HepG2 (cell line): ENCODE measurements around the gene ACADVL. TPM values are rescaled to one million over a fixed set of nuclear protein-coding genes. Genes with fewer than 3 reads are reported as not detected.

Experiments
- ATAC-seq: fragments of 200-7000 bp; cut with Tn5 transposase; 3 replicates; pipeline ENCODE4 v1.9.1; 2020; ENCODE audit warnings: mild to moderate bottlenecking, moderate library complexity
- BruUV-seq: library from RNA; stranded (reverse); fragments of 400-500 nt; replicated peaks from 2 replicates; lab custom pipeline; 2021; lab: Mats Ljungman, UMichigan
- CTCF ChIA-PET: fragments of 300-600 bp; formaldehyde crosslinking; extraction: SDS; loops from one replicate; lab custom pipeline; 2021; ENCODE audit warnings: low total read pairs, inconsistent platforms, low intra/inter-chr PET ratio; lab: Yijun Ruan, JAX
- POLR2A ChIA-PET: fragments of 350-600 bp; sonication (Branson Sonifier 250); formaldehyde crosslinking; loops from one replicate; lab custom pipeline; 2020; ENCODE audit warnings: antibody characterized with exemption, inconsistent platforms; lab: Yijun Ruan, JAX
- DNase-seq: peaks from one replicate; pipeline ENCODE4 v3.0.0-alpha.2; 2015; ENCODE audit warnings: low spot score
- FAIRE-seq: peaks from 3 replicates; lab custom pipeline; 2011; peaks lifted over from hg19 to GRCh38; lab: Jason Lieb, UNC
- H2AFZ ChIP-seq: one replicate; pipeline ENCODE4 v1.6.1; 2011; ENCODE audit warnings: low read length, inconsistent platforms
- H3K27ac ChIP-seq: fragments of 300-600 bp; 3 replicates; pipeline ENCODE4 v1.8.0; 2011; ENCODE audit warnings: mixed run types, mild to moderate bottlenecking, mixed read lengths, low read length, inconsistent platforms; ENCODE audit not compliant: insufficient read depth; ENCODE audit errors: extremely low read length
- H3K27me3 ChIP-seq, 2 experiments: fragments of 200-600 bp in 1 of 2; 2 replicates in 1 of 2; 3 replicates in 1 of 2; pipeline versions ENCODE4 v1.6.0 to v1.8.0; 2011; ENCODE audit warnings: low read length in 2 of 2, mild to moderate bottlenecking in 2 of 2, moderate library complexity in 2 of 2, inconsistent platforms in 1 of 2; ENCODE audit not compliant: insufficient read depth in 2 of 2, control insufficient read depth in 1 of 2
- H3K36me3 ChIP-seq, 2 experiments: fragments of 200-600 bp in 1 of 2; replicated peaks in 1 of 2; 2 replicates in 1 of 2; 3 replicates in 1 of 2; pipeline versions ENCODE4 v1.5.1 to v1.8.0; 2011; ENCODE audit warnings: low read length in 2 of 2, inconsistent platforms in 1 of 2; ENCODE audit not compliant: insufficient read depth in 2 of 2, control insufficient read depth in 1 of 2
- H3K4me1 ChIP-seq: 2 replicates; pipeline ENCODE4 v1.5.1; 2012; ENCODE audit warnings: low read length, inconsistent platforms; ENCODE audit not compliant: insufficient read depth
- H3K4me2 ChIP-seq: 2 replicates; pipeline ENCODE4 v1.6.0; 2011; ENCODE audit warnings: low read depth, low read length, inconsistent platforms
- H3K4me3 ChIP-seq, 3 experiments: fragments of 200-600 bp in 1 of 3; sonication (generic), shearing (Covaris generic) in 1 of 3; replicated peaks in 1 of 3; 2 replicates each; pipeline ENCODE4 v1.5.1; 2011 to 2016; ENCODE audit warnings: low read length in 3 of 3, inconsistent platforms in 2 of 3, low read depth in 2 of 3, mild to moderate bottlenecking in 2 of 3, control low read depth in 1 of 3, mixed read lengths in 1 of 3; ENCODE audit not compliant: insufficient read depth in 1 of 3
- H3K79me2 ChIP-seq: one replicate; pipeline ENCODE4 v1.6.1; 2011; ENCODE audit warnings: low read length, inconsistent platforms; ENCODE audit not compliant: insufficient read depth
- H3K9ac ChIP-seq: 2 replicates; pipeline ENCODE4 v1.6.0; 2011; ENCODE audit warnings: mild to moderate bottlenecking, low read depth, low read length, inconsistent platforms; ENCODE audit not compliant: insufficient read depth
- H3K9me3 ChIP-seq: 2 replicates; pipeline ENCODE4 v1.5.1; 2012; ENCODE audit warnings: mild to moderate bottlenecking, low read length
- H4K20me1 ChIP-seq: 2 replicates; pipeline ENCODE4 v1.6.0; 2011; ENCODE audit warnings: inconsistent platforms, mild to moderate bottlenecking, low read length, moderate library complexity; ENCODE audit not compliant: insufficient read depth
- ZNF496 ChIP-seq: sonication (generic); formaldehyde crosslinking; IDR thresholded peaks from 2 replicates; pipeline ENCODE4 v1.8.1; 2023; ENCODE audit warnings: mild to moderate bottlenecking, moderate library complexity, missing genetic modification reagents; ENCODE audit not compliant: insufficient replicate concordance
- WGBS: methylation state at CpG from one replicate; pipeline ENCODE4 v1.1.6; 2017; ENCODE audit warnings: low lambda C conversion rate; 5-methylcytosine and 5-hydroxymethylcytosine counted together
- in situ Hi-C: cut with HindIII; loops from 2 replicates; pipeline ENCODE4 v1.10.0; 2017; ENCODE audit warnings: low pct_unique_long_range_greater_than_20kb; ENCODE audit not compliant: extremely low pct_ligation_motif_present
- intact Hi-C: fragments of 100-400 bp; cut with micrococcal nuclease; formaldehyde crosslinking; loops from one replicate; pipeline ENCODE4 v1.10.0; 2022; ENCODE audit not compliant: unreplicated experiment
- polyA plus RNA-seq, 8 experiments: library from polyadenylated mRNA; depleted of rRNA in 3 of 8; stranded (reverse) in 7 of 8; unstranded in 1 of 8; fragments of >200 nt; fragmentation: Illumina TruSeq in 4 of 8; extraction: Trizol in 4 of 8; gene quantifications; 2 replicates each; pipeline versions ENCODE4 v1.2.1 to v1.2.3, GENCODE V29; 2011 to 2016; ENCODE audit warnings: low read depth in 4 of 8, missing spikeins in 1 of 8, mixed read lengths in 1 of 8; ENCODE audit not compliant: insufficient read depth in 1 of 8
- total RNA-seq, 5 experiments: library from RNA; depleted of rRNA; stranded (reverse); fragments of >200 nt; fragmentation: Illumina TruSeq; extraction: Trizol; gene quantifications; 2 replicates each; pipeline ENCODE4 v1.2.3, GENCODE V29; 2016; ENCODE audit warnings: low read depth in 1 of 5
- TF ChIP-seq, protein P1 (sequence below): sonication (generic); formaldehyde crosslinking; IDR thresholded peaks from 2 replicates; pipeline ENCODE4 v1.8.0; 2022; ENCODE audit warnings: low read depth, missing genetic modification reagents

ACADVL gene
- total and polyA plus RNA-seq, 2 of the 13 experiments (the other 11 are each of a cell fraction or from before 2014, with no cell fraction given): 219 to 412 TPM

GRCh38 chr17:7208754-7209460 lies 10.8 kb upstream of the ACADVL start (continued):
- TF ChIP-seq, protein P1, sequence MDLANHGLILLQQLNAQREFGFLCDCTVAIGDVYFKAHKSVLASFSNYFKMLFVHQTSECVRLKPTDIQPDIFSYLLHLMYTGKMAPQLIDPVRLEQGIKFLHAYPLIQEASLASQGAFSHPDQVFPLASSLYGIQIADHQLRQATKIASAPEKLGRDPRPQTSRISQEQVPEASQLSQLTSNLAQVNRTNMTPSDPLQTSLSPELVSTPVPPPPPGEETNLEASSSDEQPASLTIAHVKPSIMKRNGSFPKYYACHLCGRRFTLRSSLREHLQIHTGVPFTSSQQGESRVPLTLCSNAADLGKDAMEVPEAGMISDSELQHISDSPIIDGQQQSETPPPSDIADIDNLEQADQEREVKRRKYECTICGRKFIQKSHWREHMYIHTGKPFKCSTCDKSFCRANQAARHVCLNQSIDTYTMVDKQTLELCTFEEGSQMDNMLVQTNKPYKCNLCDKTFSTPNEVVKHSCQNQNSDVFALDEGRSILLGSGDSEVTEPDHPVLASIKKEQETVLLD: no peak

DNA sequence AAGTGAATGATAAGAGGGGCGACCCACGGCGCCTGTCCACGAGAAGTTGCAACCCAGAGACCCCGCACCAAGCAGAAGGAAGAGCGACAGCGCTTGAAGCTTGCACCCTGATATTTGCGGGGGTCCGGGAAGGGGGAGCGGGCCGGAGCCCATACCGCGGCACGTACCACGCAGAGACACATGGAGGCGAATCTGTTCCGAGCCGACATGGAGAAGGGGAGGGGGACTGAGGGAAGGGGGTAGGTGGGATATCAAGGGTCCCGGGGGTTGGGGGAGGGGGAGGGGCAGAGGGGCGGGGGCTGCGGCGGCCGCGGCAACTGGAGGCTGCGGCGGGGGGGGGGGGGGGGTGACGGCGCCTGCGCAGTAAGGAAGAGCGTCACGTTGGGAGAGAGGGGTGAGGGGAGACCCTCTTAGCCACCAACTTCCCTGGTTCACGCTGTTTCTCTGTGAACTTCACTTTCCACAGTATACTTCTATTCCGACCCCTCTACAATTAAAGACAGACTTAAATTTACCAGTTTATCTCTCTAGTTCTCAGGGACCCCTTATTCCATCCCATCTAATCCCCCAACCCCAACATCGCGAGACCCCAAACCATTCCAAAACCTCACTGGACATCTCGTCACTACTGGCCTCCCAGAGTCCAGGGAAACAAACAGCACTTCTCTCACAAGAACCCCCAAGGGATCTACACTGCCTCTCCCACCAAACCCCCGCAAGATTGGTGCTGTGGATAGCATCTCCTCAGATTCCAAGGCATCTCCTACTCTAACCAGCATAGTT lies 8.1 kb upstream of the ACADVL start:
- Histone ChIP-seq H3K79me2 (no peaks in the 10 kb centered on the region), H3K27ac (no peak overlapping the region), H3K4me1 (peaks cover 30% of the 10 kb centered on the region), H3K4me2 (no peak overlapping the region), H3K9ac (no peak overlapping the region)
- 79% methylated on average over 31 of the region's 37 CpGs for WGBS
- CTCF ChIA-PET: no interaction called here
- DNase-seq (no peak), ATAC-seq (no peak)
- intact Hi-C loops (loop anchor here (5.0 kb wide), 1 partner anchor 34 kb away; the partner anchor contains the start of gene ASGR1), in situ Hi-C loops (no loop called here)
- no TSS peak for BruUV-seq
- TF ChIP-seq ZNF496 (CRISPR knock-in tag): no peak
- TF ChIP-seq, all 625 proteins: peak for 0
- POLR2A ChIA-PET: no interaction called here
- FAIRE-seq: no peak
- Histone ChIP-seq H3K4me3 (no peak overlapping the region), H3K27me3 (peaks cover 0 to 4% of the 10 kb centered on the region in 2 experiments; a peak in 2 of 5 replicates), H2AFZ (no peak overlapping the region), H3K36me3 (no peaks in the 10 kb centered on the region), H3K9me3 (no peaks in the 10 kb centered on the region), H4K20me1 (no peaks in the 10 kb centered on the region)
